ENCODE measurements around the gene EFCAB14. TPM values are rescaled to one million over a fixed set of nuclear protein-coding genes. Genes with fewer than 3 reads are reported as not detected.

EFCAB14 gene
- total RNA-seq, 1 experiment from 2014 or later, result 86.8 TPM

- in situ Hi-C loops (cut with HindIII; ENCODE audit: low pct_unique_long_range_greater_than_20kb, low sequenced_read_pairs) (no loop called here), intact Hi-C loops (cut with micrococcal nuclease; ENCODE audit: unreplicated experiment) (no loop called here)
- H3K9me3 ChIP-seq (ENCODE audit: control insufficient read depth, insufficient read depth, low read depth, low read length), result no peaks in the 10 kb centered on the region
- TF ChIP-seq REST (IDR thresholded peaks at IDR 0.05; ENCODE audit: insufficient read depth in 1 of 2, low read depth in 2 of 2, low read length in 1 of 2), result no peak
- no peak for TF ChIP-seq SIN3A (IDR thresholded peaks at IDR 0.05; ENCODE audit: borderline replicate concordance, insufficient read depth, low read depth, low read length)
- TF ChIP-seq TCF7L2 (IDR thresholded peaks at IDR 0.05; ENCODE audit: low read depth, low read length), result no peak
- TF ChIP-seq POLR2AphosphoS5 (IDR thresholded peaks at IDR 0.05; ENCODE audit: low read depth, low read length), result no peak
- no peak for ATAC-seq
- no peak for DNase-seq (ENCODE audit: low read depth, low spot score)
- peaks cover 4% of the 10 kb centered on the region; the same call in 1 of the 2 replicates for H3K27me3 ChIP-seq (ENCODE audit: control insufficient read depth, insufficient read depth, low read length)
- CTCF ChIA-PET, result no interaction called here
- H3K36me3 ChIP-seq (ENCODE audit: control insufficient read depth, insufficient read depth, low read length), result no peaks in the 10 kb centered on the region
- POLR2A ChIA-PET, result interaction anchor here (0.6 kb wide), 1 partner anchor 688 kb away, joined by 7 read pairs; the partner anchor contains the start of gene FOXD2
- H3K27ac ChIP-seq (ENCODE audit: low read length), result no peak overlapping the region
- BruUV-seq (replicated peaks), result no TSS peak
- no peak overlapping the region for H3K4me3 ChIP-seq (ENCODE audit: low read depth in 2 of 2, low read length in 2 of 2)
- no peaks in the 10 kb centered on the region for H3K4me1 ChIP-seq (ENCODE audit: control insufficient read depth, insufficient read depth, low read length)
Observed at GRCh38 chr1:46749404-46749803, 30.5 kb upstream of the EFCAB14 start.

- ChIA-PET POLR2A (no interaction called here), CTCF (interaction anchor here (0.6 to 0.8 kb wide), 2 partner anchors 23 to 244 kb away, joined by 3 to 4 read pairs; no protein-coding TSS in a partner anchor)
- no TSS peak for BruUV-seq (replicated peaks)
- no peaks in the 10 kb centered on the region for H3K36me3 ChIP-seq (ENCODE audit: control insufficient read depth, insufficient read depth, low read length)
- H3K9me3 ChIP-seq (ENCODE audit: control insufficient read depth, insufficient read depth, low read depth, low read length), result no peaks in the 10 kb centered on the region
- no peak for TF ChIP-seq TCF7L2 (IDR thresholded peaks at IDR 0.05; ENCODE audit: low read depth, low read length)
- peak; percentile 83 for TF ChIP-seq CTCF (IDR thresholded peaks at IDR 0.05)
- DNase-seq (ENCODE audit: low read depth, low spot score), result peak; percentile 28
- no peaks in the 10 kb centered on the region for H3K4me1 ChIP-seq (ENCODE audit: control insufficient read depth, insufficient read depth, low read length)
- no peak overlapping the region for H3K27ac ChIP-seq (ENCODE audit: low read length)
- intact Hi-C loops (cut with micrococcal nuclease; ENCODE audit: unreplicated experiment), result loop anchor here (2.0 kb wide), 1 partner anchor 243 kb away; no protein-coding TSS in a partner anchor
- H3K27me3 ChIP-seq (ENCODE audit: control insufficient read depth, insufficient read depth, low read length), result peaks cover 4% of the 10 kb centered on the region; the same call in 1 of the 2 replicates
- H3K4me3 ChIP-seq (ENCODE audit: low read depth in 2 of 2, low read length in 2 of 2), result no peak overlapping the region
- peak; percentile 98 for ATAC-seq
- in situ Hi-C loops (cut with HindIII; ENCODE audit: low pct_unique_long_range_greater_than_20kb, low sequenced_read_pairs), result no loop called here
Observed at GRCh38 chr1:46747683-46748288, 28.9 kb upstream of the EFCAB14 start.

GRCh38 chr1:46742069-46742468 is 23.2 kb upstream of the EFCAB14 start:
- BruUV-seq (replicated peaks), result no TSS peak
- intact Hi-C loops (cut with micrococcal nuclease; ENCODE audit: unreplicated experiment), result no loop called here
- H3K36me3 ChIP-seq (ENCODE audit: control insufficient read depth, insufficient read depth, low read length), result no peaks in the 10 kb centered on the region
- DNase-seq (ENCODE audit: low read depth, low spot score) (no peak), ATAC-seq (no peak)
- H3K4me3 ChIP-seq (ENCODE audit: low read depth in 2 of 2, low read length in 2 of 2), result no peak overlapping the region
- H3K9me3 ChIP-seq (ENCODE audit: control insufficient read depth, insufficient read depth, low read depth, low read length), result no peaks in the 10 kb centered on the region
- ChIA-PET CTCF (no interaction called here), POLR2A (no interaction called here)
- no peak for TF ChIP-seq SIN3A (IDR thresholded peaks at IDR 0.05; ENCODE audit: borderline replicate concordance, insufficient read depth, low read depth, low read length)
- no peak for TF ChIP-seq CTCF (IDR thresholded peaks at IDR 0.05)
- H3K4me1 ChIP-seq (ENCODE audit: control insufficient read depth, insufficient read depth, low read length), result no peaks in the 10 kb centered on the region
- in situ Hi-C loops (cut with HindIII; ENCODE audit: low pct_unique_long_range_greater_than_20kb, low sequenced_read_pairs), result no loop called here
- H3K27ac ChIP-seq (ENCODE audit: low read length), result no peak overlapping the region
- peaks cover 17% of the 10 kb centered on the region for H3K27me3 ChIP-seq (ENCODE audit: control insufficient read depth, insufficient read depth, low read length)

Data from Panc1 (cell line).